Uterus (tissue), 2 donors: ENCODE results near the gene GSE1.

Experiments used
- POLR2A ChIP-seq, 2 donors: fragments of 450-650 bp; IDR thresholded peaks; one replicate each; pipeline ENCODE4 v1.6.1; 2016; ENCODE audit warnings: antibody characterized with exemption in 2 of 2, mild to moderate bottlenecking in 1 of 2, moderate library complexity in 1 of 2
- TF ChIP-seq, protein P1 (sequence below), 4 experiments: fragments of 200-600 bp in 2 of 4; fragments of 450-650 bp in 2 of 4; sonication (generic) in 2 of 4; IDR thresholded peaks; one replicate each; pipeline ENCODE4 v1.5.1; 2016 to 2019; ENCODE audit warnings: antibody characterized with exemption in 4 of 4, mild to moderate bottlenecking in 2 of 4, moderate library complexity in 1 of 4

- TF ChIP-seq, protein P1, sequence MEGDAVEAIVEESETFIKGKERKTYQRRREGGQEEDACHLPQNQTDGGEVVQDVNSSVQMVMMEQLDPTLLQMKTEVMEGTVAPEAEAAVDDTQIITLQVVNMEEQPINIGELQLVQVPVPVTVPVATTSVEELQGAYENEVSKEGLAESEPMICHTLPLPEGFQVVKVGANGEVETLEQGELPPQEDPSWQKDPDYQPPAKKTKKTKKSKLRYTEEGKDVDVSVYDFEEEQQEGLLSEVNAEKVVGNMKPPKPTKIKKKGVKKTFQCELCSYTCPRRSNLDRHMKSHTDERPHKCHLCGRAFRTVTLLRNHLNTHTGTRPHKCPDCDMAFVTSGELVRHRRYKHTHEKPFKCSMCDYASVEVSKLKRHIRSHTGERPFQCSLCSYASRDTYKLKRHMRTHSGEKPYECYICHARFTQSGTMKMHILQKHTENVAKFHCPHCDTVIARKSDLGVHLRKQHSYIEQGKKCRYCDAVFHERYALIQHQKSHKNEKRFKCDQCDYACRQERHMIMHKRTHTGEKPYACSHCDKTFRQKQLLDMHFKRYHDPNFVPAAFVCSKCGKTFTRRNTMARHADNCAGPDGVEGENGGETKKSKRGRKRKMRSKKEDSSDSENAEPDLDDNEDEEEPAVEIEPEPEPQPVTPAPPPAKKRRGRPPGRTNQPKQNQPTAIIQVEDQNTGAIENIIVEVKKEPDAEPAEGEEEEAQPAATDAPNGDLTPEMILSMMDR (IDR thresholded peaks at IDR 0.05) = no peak
- no peak for TF ChIP-seq POLR2A (IDR thresholded peaks at IDR 0.05)
These were observed 4.8 kb downstream of the GSE1 start for GRCh38 chr16:85617948-85618347.
